SU-DHL-6 (cell line): ENCODE measurements around the gene CBLN3.

Experiments used
- H2AFZ ChIP-seq: fragments of 200-600 bp; sonication (generic); 2 replicates; pipeline ENCODE4 v1.6.1; 2014; ENCODE audit warnings: low read depth, mild to moderate bottlenecking, moderate library complexity, mixed read lengths, antibody characterized with exemption, low read length; ENCODE audit not compliant: severe bottlenecking
- H3F3A ChIP-seq: fragments of 200-600 bp; shearing (Covaris generic); 2 replicates; pipeline ENCODE4 v1.6.0; 2016; ENCODE audit warnings: antibody characterized with exemption, mild to moderate bottlenecking; ENCODE audit not compliant: insufficient read depth
- H3K27ac ChIP-seq: fragments of 200-600 bp; sonication (generic); 2 replicates; pipeline ENCODE4 v1.5.1; 2016; ENCODE audit warnings: low read depth, mild to moderate bottlenecking, low read length, moderate library complexity, mixed read lengths
- H3K27me3 ChIP-seq: fragments of 200-600 bp; sonication (generic), shearing (Covaris generic); 2 replicates; pipeline ENCODE4 v1.6.0; 2014; ENCODE audit warnings: mild to moderate bottlenecking, low read length
- H3K36me3 ChIP-seq: fragments of 200-600 bp; sonication (generic); 2 replicates; pipeline ENCODE4 v1.6.1; 2014; ENCODE audit warnings: mild to moderate bottlenecking, low read length, mixed read lengths
- H3K4me2 ChIP-seq: fragments of 300-600, 200-600 bp; shearing (Covaris generic), sonication (generic); 2 replicates; pipeline ENCODE4 v1.6.0; 2014; ENCODE audit warnings: low read length, low read depth, mild to moderate bottlenecking; ENCODE audit not compliant: poor library complexity, severe bottlenecking
- H3K4me3 ChIP-seq: fragments of 200-600 bp; sonication (generic); 2 replicates; pipeline ENCODE4 v1.5.1; 2014; ENCODE audit warnings: antibody characterized with exemption, low read length, mild to moderate bottlenecking, mixed read lengths; ENCODE audit not compliant: insufficient read depth, poor library complexity, severe bottlenecking
- H3K79me2 ChIP-seq: fragments of 200-600 bp; sonication (generic); 2 replicates; pipeline ENCODE4 v1.6.1; 2014; ENCODE audit warnings: mild to moderate bottlenecking, low read length, moderate library complexity; ENCODE audit not compliant: insufficient read depth
- H3K9ac ChIP-seq: fragments of 200-600 bp; sonication (generic); 2 replicates; pipeline ENCODE4 v1.7.0; 2014; ENCODE audit warnings: mild to moderate bottlenecking, low read length
- H3K9me2 ChIP-seq: fragments of 200-600 bp; sonication (generic); replicated peaks from 2 replicates; pipeline ENCODE4 v1.6.1; 2014; ENCODE audit warnings: low read length; ENCODE audit not compliant: insufficient read depth
- H3K9me3 ChIP-seq: fragments of 200-600 bp; sonication (generic); 2 replicates; pipeline ENCODE4 v1.6.1; 2014; ENCODE audit warnings: low read length, mixed read lengths; ENCODE audit not compliant: insufficient read depth
- H4K20me1 ChIP-seq: fragments of 200-600 bp; sonication (generic); 2 replicates; pipeline ENCODE4 v1.6.1; 2014; ENCODE audit warnings: low read depth, mild to moderate bottlenecking, antibody characterized with exemption, low read length, moderate library complexity, mixed read lengths
- CTCF ChIP-seq: fragments of 200-600 bp; sonication (generic); IDR thresholded peaks from one replicate; pipeline ENCODE4 v1.5.1; 2017; ENCODE audit warnings: antibody characterized with exemption, mild to moderate bottlenecking, low read length, moderate library complexity; ENCODE audit not compliant: insufficient read depth, poor library complexity, severe bottlenecking
- EZH2phosphoT487 ChIP-seq: fragments of 200-600 bp; sonication (generic), shearing (Covaris generic); conservative IDR thresholded peaks from 2 replicates; pipeline ENCODE4 v1.6.1; 2018; ENCODE audit warnings: mild to moderate bottlenecking, antibody characterized with exemption, low read length, moderate library complexity, mixed read lengths

The CBLN3 gene

GRCh38 chr14:24465805-24466204 is 36.3 kb upstream of the CBLN3 start:
- no peak overlapping the region for H3K9ac ChIP-seq
- H4K20me1 ChIP-seq, result no peaks in the 10 kb centered on the region
- H3K27ac ChIP-seq, result no peak overlapping the region
- H3K79me2 ChIP-seq, result no peaks in the 10 kb centered on the region
- H3K36me3 ChIP-seq, result no peaks in the 10 kb centered on the region
- no peak overlapping the region for H3K4me2 ChIP-seq
- no peaks in the 10 kb centered on the region for H3K9me3 ChIP-seq
- no peak overlapping the region for H3K4me3 ChIP-seq
- H3F3A ChIP-seq, result no peaks in the 10 kb centered on the region
- H3K9me2 ChIP-seq, result no peaks in the 10 kb centered on the region
- TF ChIP-seq EZH2phosphoT487 (no peak), CTCF (no peak)
- H3K27me3 ChIP-seq, result no peaks in the 10 kb centered on the region
- no peak overlapping the region for H2AFZ ChIP-seq

- Histone ChIP-seq H4K20me1 (no peaks in the 10 kb centered on the region), H3K27me3 (no peaks in the 10 kb centered on the region), H2AFZ (no peak overlapping the region), H3K27ac (no peak overlapping the region), H3K9me3 (no peaks in the 10 kb centered on the region), H3K4me3 (no peak overlapping the region), H3F3A (no peaks in the 10 kb centered on the region), H3K79me2 (no peaks in the 10 kb centered on the region), H3K4me2 (no peak overlapping the region), H3K9me2 (no peaks in the 10 kb centered on the region), H3K9ac (no peak overlapping the region), H3K36me3 (no peaks in the 10 kb centered on the region)
- TF ChIP-seq EZH2phosphoT487 (no peak), CTCF (no peak)
These were observed 35.9 kb upstream of the CBLN3 start for GRCh38 chr14:24465368-24465767.

GRCh38 chr14:24463884-24464785 is 34.7 kb upstream of the CBLN3 start:
- Histone ChIP-seq H3K27ac (no peak overlapping the region), H2AFZ (no peak overlapping the region), H4K20me1 (no peaks in the 10 kb centered on the region), H3K27me3 (no peaks in the 10 kb centered on the region), H3K4me3 (no peak overlapping the region), H3F3A (no peaks in the 10 kb centered on the region), H3K9ac (no peak overlapping the region), H3K4me2 (no peak overlapping the region), H3K79me2 (no peaks in the 10 kb centered on the region), H3K36me3 (no peaks in the 10 kb centered on the region), H3K9me3 (no peaks in the 10 kb centered on the region), H3K9me2 (no peaks in the 10 kb centered on the region)
- TF ChIP-seq EZH2phosphoT487 (no peak), CTCF (no peak)
